CD14-positive monocyte (primary cell): Measurements from ENCODE around the gene FAF1. TPM values are rescaled to one million over a fixed set of nuclear protein-coding genes. Genes with fewer than 3 reads are reported as not detected.

Experiments used
- DNase-seq, 3 donors: peaks; one replicate each; pipeline ENCODE4 v3.0.0-alpha.2; 2011 to 2022
- H2AFZ ChIP-seq: 2 replicates; pipeline ENCODE4 v1.6.0; 2012; ENCODE audit warnings: mild to moderate bottlenecking, low read depth, low read length, inconsistent platforms; ENCODE audit not compliant: insufficient read depth, poor library complexity, severe bottlenecking
- H3K27ac ChIP-seq, 2 donors: 1 replicate in 1 of 2; 2 replicates in 1 of 2; pipeline ENCODE4 v1.5.1; 2012 to 2013; ENCODE audit warnings: low read length in 2 of 2, control low read depth in 1 of 2, inconsistent platforms in 1 of 2, low read depth in 1 of 2, mild to moderate bottlenecking in 1 of 2
- H3K27me3 ChIP-seq, 2 donors: one replicate each; pipeline versions ENCODE4 v1.6.0 to v1.6.1; 2011 to 2013; ENCODE audit warnings: low read length in 2 of 2; ENCODE audit not compliant: control insufficient read depth in 2 of 2, insufficient read depth in 2 of 2
- H3K36me3 ChIP-seq, 2 donors: replicated peaks in 1 of 2; 1 replicate in 1 of 2; 2 replicates in 1 of 2; pipeline versions ENCODE4 v1.5.1 to v1.6.1; 2012 to 2013; ENCODE audit warnings: low read length in 2 of 2, control low read depth in 1 of 2, inconsistent platforms in 1 of 2, mild to moderate bottlenecking in 1 of 2; ENCODE audit not compliant: insufficient read depth in 2 of 2, control insufficient read depth in 1 of 2
- H3K4me1 ChIP-seq, 2 donors: 1 replicate in 1 of 2; 2 replicates in 1 of 2; pipeline versions ENCODE4 v1.5.1 to v1.6.1; 2012 to 2013; ENCODE audit warnings: low read length in 2 of 2, control low read depth in 1 of 2, inconsistent platforms in 1 of 2, mild to moderate bottlenecking in 1 of 2, moderate library complexity in 1 of 2; ENCODE audit not compliant: insufficient read depth in 2 of 2, control insufficient read depth in 1 of 2
- H3K4me2 ChIP-seq: replicated peaks from 2 replicates; pipeline ENCODE3; 2012; ENCODE audit warnings: low read length, moderate library complexity, mild to moderate bottlenecking; ENCODE audit not compliant: poor library complexity, severe bottlenecking; ENCODE audit errors: extremely low read depth
- H3K4me3 ChIP-seq, 3 experiments: fragments of 200-600 bp in 1 of 3; sonication (generic) in 1 of 3; replicated peaks in 1 of 3; 1 replicate in 2 of 3; 2 replicates in 1 of 3; pipeline ENCODE4 v1.5.1; 2011 to 2013; ENCODE audit warnings: low read length in 3 of 3, mild to moderate bottlenecking in 3 of 3, control low read depth in 2 of 3, low read depth in 2 of 3, inconsistent platforms in 1 of 3, moderate library complexity in 1 of 3
- H3K79me2 ChIP-seq: 2 replicates; pipeline ENCODE4 v1.6.0; 2012; ENCODE audit warnings: mild to moderate bottlenecking, control low read depth, inconsistent platforms, low read length, moderate library complexity; ENCODE audit not compliant: insufficient read depth
- H3K9ac ChIP-seq: 2 replicates; pipeline ENCODE4 v1.6.0; 2017; ENCODE audit warnings: low read length, mild to moderate bottlenecking; ENCODE audit not compliant: insufficient read depth, poor library complexity, severe bottlenecking
- H3K9me3 ChIP-seq, 2 donors: replicated peaks in 1 of 2; 1 replicate in 1 of 2; 2 replicates in 1 of 2; pipeline versions ENCODE4 v1.5.1 to v1.6.1; 2012 to 2013; ENCODE audit warnings: low read length in 2 of 2, control low read depth in 1 of 2; ENCODE audit not compliant: control insufficient read depth in 1 of 2, insufficient read depth in 1 of 2
- H4K20me1 ChIP-seq: 2 replicates; pipeline ENCODE4 v1.6.0; 2012; ENCODE audit warnings: mild to moderate bottlenecking, low read length, control low read depth, moderate library complexity; ENCODE audit not compliant: insufficient read depth
- H3K27ac Mint-ChIP-seq, 7 donors: one replicate each; pipeline ENCODE4 v1.8.0; 2020; ENCODE audit warnings: mild to moderate bottlenecking in 7 of 7, mixed read lengths in 7 of 7, moderate library complexity in 6 of 7, inconsistent platforms in 2 of 7
- H3K27me3 Mint-ChIP-seq, 3 donors: one replicate each; pipeline ENCODE4 v1.8.0; 2021 to 2022; ENCODE audit warnings: low read depth in 3 of 3, mild to moderate bottlenecking in 3 of 3, mixed read lengths in 3 of 3, moderate library complexity in 3 of 3, inconsistent platforms in 1 of 3
- H3K36me3 Mint-ChIP-seq, 2 donors: one replicate each; pipeline ENCODE4 v1.8.0; 2020; ENCODE audit warnings: mixed read lengths in 2 of 2, inconsistent platforms in 1 of 2, mild to moderate bottlenecking in 1 of 2
- H3K4me1 Mint-ChIP-seq: one replicate; pipeline ENCODE4 v1.8.0; 2020; ENCODE audit warnings: mild to moderate bottlenecking, mixed read lengths
- H3K4me3 Mint-ChIP-seq, 2 donors: one replicate each; pipeline ENCODE4 v1.8.0; 2020; ENCODE audit warnings: mild to moderate bottlenecking in 2 of 2, mixed read lengths in 2 of 2, moderate library complexity in 1 of 2
- H3K9me3 Mint-ChIP-seq, 7 donors: one replicate each; pipeline ENCODE4 v1.8.0; 2020 to 2022; ENCODE audit warnings: mixed read lengths in 7 of 7, mild to moderate bottlenecking in 6 of 7, moderate library complexity in 6 of 7, inconsistent platforms in 2 of 7
- WGBS: methylation state at CpG from one replicate; pipeline ENCODE4 v1.1.5; 2013; ENCODE audit warnings: missing lambda C conversion rate; ENCODE audit not compliant: insufficient coverage; 5-methylcytosine and 5-hydroxymethylcytosine counted together
- intact Hi-C, 2 donors: fragments of 100-400 bp; cut with micrococcal nuclease; formaldehyde crosslinking; loops; one replicate each; pipeline versions ENCODE4 v1.15.0 to v1.15.1; 2023
- polyA plus RNA-seq, 3 donors: library from polyadenylated mRNA; depleted of rRNA in 1 of 3; unstranded in 2 of 3; stranded (reverse) in 1 of 3; fragments of 300-500 nt in 2 of 3; fragments of >200 nt in 1 of 3; fragmentation: Illumina TruSeq in 2 of 3; gene quantifications; 1 replicate in 2 of 3; 2 replicates in 1 of 3; pipeline ENCODE4 v1.2.3, GENCODE V29; 2012 to 2021
- TF ChIP-seq, protein P1 (sequence below): fragments of 200-600 bp; IDR thresholded peaks from one replicate; pipeline ENCODE4 v1.8.0; 2022; ENCODE audit warnings: antibody characterized with exemption, mild to moderate bottlenecking

FAF1 gene
- polyA plus RNA-seq, 3 donors = 11.4 to 29.6 (median 16.9) TPM

DNA sequence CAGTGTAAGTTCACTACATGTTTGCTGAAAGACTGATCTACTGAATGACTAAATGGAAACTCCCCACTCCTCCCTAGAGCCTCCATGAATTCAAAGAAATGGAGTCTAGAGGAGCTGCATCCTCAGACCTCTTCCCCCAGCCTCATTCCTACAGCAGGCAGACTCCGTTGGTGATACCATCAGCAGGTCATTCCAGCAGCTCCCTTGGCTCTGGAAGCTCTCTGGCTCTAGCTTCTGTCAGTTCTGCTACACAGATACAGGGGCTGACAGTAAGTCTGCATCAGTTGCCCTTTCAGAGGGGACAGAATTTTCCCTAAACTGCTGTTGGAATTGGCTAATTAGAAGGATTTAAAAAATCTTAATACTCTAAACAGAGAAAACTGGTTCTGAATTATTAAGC lies 505.2 kb downstream of the FAF1 start:
- H3K9ac ChIP-seq = no peak overlapping the region
- Mint-ChIP-seq H3K9me3 (no peaks in the 10 kb centered on the region), H3K4me1 (peaks cover 19% of the 10 kb centered on the region), H3K27ac (no peak overlapping the region), H3K27me3 (peaks cover 0 to 4% (median 0%) of the 10 kb centered on the region in 3 donors), H3K36me3 (peaks cover 20 to 27% of the 10 kb centered on the region in 2 donors), H3K4me3 (no peak overlapping the region)
- H2AFZ ChIP-seq = no peak overlapping the region
- H3K27me3 ChIP-seq = no peaks in the 10 kb centered on the region
- H3K79me2 ChIP-seq = no peaks in the 10 kb centered on the region
- H3K4me1 ChIP-seq = peaks cover 12 to 20% of the 10 kb centered on the region in 2 donors
- H3K36me3 ChIP-seq = peaks cover 0 to 15% of the 10 kb centered on the region in 2 donors
- TF ChIP-seq, protein P1, sequence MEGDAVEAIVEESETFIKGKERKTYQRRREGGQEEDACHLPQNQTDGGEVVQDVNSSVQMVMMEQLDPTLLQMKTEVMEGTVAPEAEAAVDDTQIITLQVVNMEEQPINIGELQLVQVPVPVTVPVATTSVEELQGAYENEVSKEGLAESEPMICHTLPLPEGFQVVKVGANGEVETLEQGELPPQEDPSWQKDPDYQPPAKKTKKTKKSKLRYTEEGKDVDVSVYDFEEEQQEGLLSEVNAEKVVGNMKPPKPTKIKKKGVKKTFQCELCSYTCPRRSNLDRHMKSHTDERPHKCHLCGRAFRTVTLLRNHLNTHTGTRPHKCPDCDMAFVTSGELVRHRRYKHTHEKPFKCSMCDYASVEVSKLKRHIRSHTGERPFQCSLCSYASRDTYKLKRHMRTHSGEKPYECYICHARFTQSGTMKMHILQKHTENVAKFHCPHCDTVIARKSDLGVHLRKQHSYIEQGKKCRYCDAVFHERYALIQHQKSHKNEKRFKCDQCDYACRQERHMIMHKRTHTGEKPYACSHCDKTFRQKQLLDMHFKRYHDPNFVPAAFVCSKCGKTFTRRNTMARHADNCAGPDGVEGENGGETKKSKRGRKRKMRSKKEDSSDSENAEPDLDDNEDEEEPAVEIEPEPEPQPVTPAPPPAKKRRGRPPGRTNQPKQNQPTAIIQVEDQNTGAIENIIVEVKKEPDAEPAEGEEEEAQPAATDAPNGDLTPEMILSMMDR = no peak
- WGBS = no CpG with 5 or more reads among the region's 1 CpG
- no peak overlapping the region for H3K4me3 ChIP-seq
- no peak overlapping the region for H3K27ac ChIP-seq
- intact Hi-C loops = no loop called here
- no peaks in the 10 kb centered on the region for H3K9me3 ChIP-seq
- no peak for DNase-seq
- H3K4me2 ChIP-seq = no peak overlapping the region
- no peaks in the 10 kb centered on the region for H4K20me1 ChIP-seq

DNA sequence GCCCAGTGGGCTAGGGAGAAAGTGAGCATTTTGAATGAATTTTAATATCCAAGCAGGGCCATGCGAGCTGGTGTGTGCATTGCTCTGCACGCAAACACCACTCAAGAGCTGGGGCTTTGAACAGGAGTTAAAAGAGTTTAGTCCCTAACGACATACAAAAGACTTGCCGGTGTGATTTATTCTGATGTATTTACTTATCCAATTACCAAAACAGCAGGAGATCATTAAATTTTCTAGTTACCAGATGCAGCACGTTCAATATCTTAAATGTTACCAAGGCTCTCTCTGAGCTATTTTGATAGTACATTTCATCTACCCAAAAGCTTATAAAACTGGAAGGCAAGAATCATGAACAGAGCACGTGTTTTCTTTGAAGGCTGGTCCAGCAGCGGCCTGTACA lies 506.8 kb downstream of the FAF1 start:
- intact Hi-C loops = no loop called here
- peaks cover 0 to 15% of the 10 kb centered on the region in 2 donors for H3K36me3 ChIP-seq
- no peak overlapping the region for H3K27ac ChIP-seq
- no peak overlapping the region for H3K4me2 ChIP-seq
- Mint-ChIP-seq H3K36me3 (peaks cover 20 to 27% of the 10 kb centered on the region in 2 donors), H3K9me3 (no peaks in the 10 kb centered on the region), H3K4me1 (peaks cover 7% of the 10 kb centered on the region), H3K27me3 (peaks cover 0 to 4% (median 0%) of the 10 kb centered on the region in 3 donors), H3K27ac (no peak overlapping the region), H3K4me3 (no peak overlapping the region)
- no peak overlapping the region for H3K4me3 ChIP-seq
- H3K9me3 ChIP-seq = no peaks in the 10 kb centered on the region
- TF ChIP-seq, protein P1 = no peak
- H3K9ac ChIP-seq = no peak overlapping the region
- 86% methylated on average over 1 of the region's 7 CpGs for WGBS
- H3K4me1 ChIP-seq = peaks cover under 1 to 9% of the 10 kb centered on the region in 2 donors
- H3K27me3 ChIP-seq = no peaks in the 10 kb centered on the region
- H4K20me1 ChIP-seq = no peaks in the 10 kb centered on the region
- no peak for DNase-seq
- H2AFZ ChIP-seq = no peak overlapping the region
- H3K79me2 ChIP-seq = no peaks in the 10 kb centered on the region
